SK-N-SH treated with all-trans-retinoic acid at 6 μM for 48 hours (cell line): ENCODE data around the gene RPS14.

Experiments used
- ARNTL ChIP-seq: fragments of 450-650 bp; formaldehyde crosslinking; IDR thresholded peaks from 2 replicates; pipeline ENCODE4 v1.5.0; 2020; ENCODE audit warnings: low read depth, mild to moderate bottlenecking, moderate library complexity, borderline replicate concordance
- BACH2 ChIP-seq: fragments of 250-450 bp; sonication (Bioruptor Pico); IDR thresholded peaks from 2 replicates; pipeline ENCODE4 v1.9.0; 2021; ENCODE audit warnings: mild to moderate bottlenecking, borderline replicate concordance
- CSDC2 ChIP-seq: fragments of 250-450 bp; sonication (Bioruptor Pico); IDR thresholded peaks from 2 replicates; pipeline ENCODE4 v1.5.0; 2020; ENCODE audit warnings: mild to moderate bottlenecking, moderate library complexity
- ISL1 ChIP-seq: fragments of 250-450 bp; sonication (Bioruptor Pico); IDR thresholded peaks from 2 replicates; pipeline ENCODE4 v2.1.2; 2022; ENCODE audit warnings: mild to moderate bottlenecking, moderate library complexity
- RARB ChIP-seq: fragments of 250-450 bp; sonication (Bioruptor Pico); IDR thresholded peaks from 2 replicates; pipeline ENCODE4 v1.8.0; 2021; ENCODE audit warnings: mild to moderate bottlenecking, moderate library complexity
- SNAI2 ChIP-seq: fragments of 250-450 bp; sonication (Bioruptor Pico); IDR thresholded peaks from 2 replicates; pipeline ENCODE4 v1.5.0; 2020; ENCODE audit warnings: mild to moderate bottlenecking, moderate library complexity
- TOX ChIP-seq: fragments of 250-450 bp; sonication (Bioruptor Pico); IDR thresholded peaks from 2 replicates; pipeline ENCODE4 v1.8.0; 2021; ENCODE audit warnings: mild to moderate bottlenecking, moderate library complexity, borderline replicate concordance
- ZFP3 ChIP-seq: fragments of 250-450 bp; sonication (Bioruptor Pico); IDR thresholded peaks from 2 replicates; pipeline ENCODE4 v1.5.0; 2020; ENCODE audit warnings: mild to moderate bottlenecking, moderate library complexity
- ZNF8 ChIP-seq: fragments of 450-650 bp; formaldehyde crosslinking; IDR thresholded peaks from 2 replicates; pipeline ENCODE4 v1.5.0; 2020; ENCODE audit warnings: mild to moderate bottlenecking, moderate library complexity

DNA sequence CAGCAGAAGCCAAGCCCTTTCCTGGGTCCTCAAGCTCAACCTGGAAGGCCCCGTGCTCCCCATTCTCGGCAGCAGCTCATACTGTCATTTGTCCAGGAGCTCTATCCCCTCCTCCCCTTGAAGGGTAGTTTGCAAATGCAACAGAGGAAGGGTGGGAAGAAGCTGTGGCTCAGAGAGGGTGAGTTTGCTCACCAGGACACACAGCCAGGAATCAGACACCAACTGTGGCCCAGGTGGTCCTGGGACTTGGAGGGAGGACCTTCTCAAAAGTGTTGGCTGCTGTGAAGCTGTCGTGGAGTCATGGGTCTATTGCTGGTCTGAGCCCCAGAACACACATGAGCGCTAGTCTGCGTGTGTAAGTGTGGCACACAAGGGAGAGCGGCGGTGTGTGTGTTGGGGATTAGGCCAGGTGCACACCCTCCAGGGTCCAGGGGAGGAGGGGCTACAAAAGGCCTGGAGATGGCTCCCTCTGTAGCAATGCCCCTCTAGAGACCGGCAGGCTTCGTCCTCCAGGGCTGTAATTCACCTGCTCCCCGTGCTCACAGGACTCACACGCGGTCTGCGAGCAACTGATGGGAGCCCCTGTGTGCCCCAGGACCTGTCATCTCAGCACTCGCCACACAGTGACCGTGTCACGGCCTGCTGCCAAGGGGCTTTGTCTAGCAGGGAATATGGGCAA lies 8.2 kb upstream of the RPS14 start:
- TF ChIP-seq ZFP3 (CRISPR knock-in tag) = no peak
- no peak for TF ChIP-seq TOX
- no peak for TF ChIP-seq RARB
- TF ChIP-seq CSDC2 (CRISPR knock-in tag) = no peak
- no peak for TF ChIP-seq BACH2 (CRISPR knock-in tag)
- no peak for TF ChIP-seq SNAI2 (CRISPR knock-in tag)
- TF ChIP-seq ZNF8 (CRISPR knock-in tag) = no peak
- no peak for TF ChIP-seq ARNTL (CRISPR knock-in tag)
- TF ChIP-seq ISL1 (CRISPR knock-in tag) = no peak
